ENCODE data around the gene SCAPER.
A peak's percentile ranks its signal among the peaks of the same experiment; 100 is the strongest.

The SCAPER gene

GRCh38 chr15:76359152-76359551 is 546.0 kb downstream of the SCAPER start:
- DNase-seq (ENCODE audit: low read depth) = no peak

GRCh38 chr15:76358453-76358852 is 546.7 kb downstream of the SCAPER start:
- DNase-seq (ENCODE audit: low read depth) = no peak

GRCh38 chr15:76354823-76355440 is 550.2 kb downstream of the SCAPER start:
- DNase-seq (ENCODE audit: low read depth) = no peak

- DNase-seq (ENCODE audit: low read depth) = no peak
Observed at GRCh38 chr15:76353903-76354302, 551.2 kb downstream of the SCAPER start.

- DNase-seq (ENCODE audit: low read depth) = no peak
Observed at GRCh38 chr15:76353023-76353577, 552.0 kb downstream of the SCAPER start.

GRCh38 chr15:76349301-76350070 is 555.7 kb downstream of the SCAPER start:
- no peak for DNase-seq (ENCODE audit: low read depth)

- DNase-seq (ENCODE audit: low read depth) = no peak
Observed at GRCh38 chr15:76347482-76348055, 557.6 kb downstream of the SCAPER start.

GRCh38 chr15:76346669-76347481 is 558.3 kb downstream of the SCAPER start:
- peak; percentile 54 for DNase-seq (ENCODE audit: low read depth)

GRCh38 chr15:76345880-76346668 is 559.1 kb downstream of the SCAPER start:
- no peak for DNase-seq (ENCODE audit: low read depth)

GRCh38 chr15:76345583-76345879 is 559.6 kb downstream of the SCAPER start:
- no peak for DNase-seq (ENCODE audit: low read depth)

GRCh38 chr15:76344893-76345582 is 560.1 kb downstream of the SCAPER start:
- no peak for DNase-seq (ENCODE audit: low read depth)

- DNase-seq (ENCODE audit: low read depth) = no peak
Observed at GRCh38 chr15:76343313-76343996, 561.7 kb downstream of the SCAPER start.

GRCh38 chr15:76342382-76343201 is 562.5 kb downstream of the SCAPER start:
- DNase-seq (ENCODE audit: low read depth) = no peak

GRCh38 chr15:76342058-76342381 is 563.1 kb downstream of the SCAPER start:
- no peak for DNase-seq (ENCODE audit: low read depth)

GRCh38 chr15:76341366-76342057 is 563.6 kb downstream of the SCAPER start:
- DNase-seq (ENCODE audit: low read depth) = no peak

- no peak for DNase-seq (ENCODE audit: low read depth)
Observed at GRCh38 chr15:76340803-76341365, 564.3 kb downstream of the SCAPER start.

GRCh38 chr15:76340198-76340802 is 564.8 kb downstream of the SCAPER start:
- no peak for DNase-seq (ENCODE audit: low read depth)

Measured in amniotic epithelial cell (primary cell).